Naive B cell (primary cell): Measurements from ENCODE around the gene ZBTB43. TPM values are rescaled to one million over a fixed set of nuclear protein-coding genes. Genes with fewer than 3 reads are reported as not detected.

ENCODE experiments used
- ATAC-seq, 2 donors: fragments of 150-1000 bp; cut with Tn5 transposase; 2 replicates each; pipeline ENCODE4 v1.10.0; 2021; ENCODE audit warnings: low read depth in 2 of 2, mild to moderate bottlenecking in 2 of 2, moderate library complexity in 2 of 2
- DNase-seq: peaks from one replicate; pipeline ENCODE4 v3.0.0; 2022
- H3K27ac Mint-ChIP-seq, 6 donors: one replicate each; pipeline ENCODE4 v1.8.0; 2020 to 2022; ENCODE audit warnings: mild to moderate bottlenecking in 6 of 6, mixed read lengths in 6 of 6, moderate library complexity in 5 of 6, inconsistent platforms in 2 of 6
- H3K27me3 Mint-ChIP-seq, 3 donors: one replicate each; pipeline ENCODE4 v1.8.0; 2021 to 2022; ENCODE audit warnings: mixed read lengths in 3 of 3, mild to moderate bottlenecking in 1 of 3
- H3K36me3 Mint-ChIP-seq, 2 donors: one replicate each; pipeline ENCODE4 v1.8.0; 2020 to 2022; ENCODE audit warnings: mixed read lengths in 2 of 2, inconsistent platforms in 1 of 2, mild to moderate bottlenecking in 1 of 2
- H3K4me1 Mint-ChIP-seq, 3 donors: one replicate each; pipeline ENCODE4 v1.8.0; 2020 to 2022; ENCODE audit warnings: mixed read lengths in 3 of 3, inconsistent platforms in 1 of 3, mild to moderate bottlenecking in 1 of 3, moderate library complexity in 1 of 3
- H3K4me3 Mint-ChIP-seq, 8 donors: one replicate each; pipeline ENCODE4 v1.8.0; 2020 to 2022; ENCODE audit warnings: mild to moderate bottlenecking in 8 of 8, mixed read lengths in 8 of 8, moderate library complexity in 8 of 8, inconsistent platforms in 2 of 8
- H3K9me3 Mint-ChIP-seq, 7 donors: one replicate each; pipeline ENCODE4 v1.8.0; 2020 to 2022; ENCODE audit warnings: mixed read lengths in 7 of 7, mild to moderate bottlenecking in 5 of 7, inconsistent platforms in 2 of 7, moderate library complexity in 1 of 7
- polyA plus RNA-seq, 6 donors: library from polyadenylated mRNA; unstranded; fragments of 300-500 nt; fragmentation: Illumina TruSeq; gene quantifications; one replicate each; pipeline ENCODE4 v1.2.3, GENCODE V29; 2021; ENCODE audit warnings: low read depth in 6 of 6

ZBTB43 gene
- polyA plus RNA-seq, 6 donors from 2014 or later = 9.8 to 15.6 (median 11.4) TPM

DNA sequence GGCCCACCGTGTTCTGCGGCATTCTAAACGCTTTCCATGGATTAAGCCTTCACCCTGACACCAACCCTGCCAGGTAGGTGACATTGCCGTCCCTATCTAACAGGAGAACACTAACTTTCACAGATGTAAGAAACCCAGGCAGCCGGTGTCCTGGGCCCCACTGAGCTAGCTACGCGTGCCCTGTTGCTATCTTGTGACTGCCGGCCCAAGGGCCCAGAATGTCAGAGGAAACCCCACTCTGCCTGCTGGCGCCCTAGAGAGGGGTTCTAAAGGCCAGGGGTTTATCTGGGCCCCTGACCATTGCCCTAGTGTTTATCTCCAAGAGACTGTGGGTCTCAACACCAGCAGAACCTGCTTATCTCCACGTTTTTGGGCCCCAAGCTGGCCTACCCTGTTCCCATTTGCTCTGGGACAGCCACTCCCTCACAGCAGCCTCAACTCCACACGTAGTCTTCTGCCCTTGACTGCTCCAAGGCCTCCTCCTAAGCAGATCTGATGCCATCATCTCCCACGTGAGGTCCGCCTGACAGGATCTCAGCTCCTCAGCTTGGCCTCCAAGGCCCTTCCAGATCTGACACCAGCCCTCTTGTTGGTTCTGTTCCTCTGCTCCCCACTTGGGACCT, 37.5 kb downstream of the ZBTB43 start:
- no peak overlapping the region for H3K27ac Mint-ChIP-seq

DNA sequence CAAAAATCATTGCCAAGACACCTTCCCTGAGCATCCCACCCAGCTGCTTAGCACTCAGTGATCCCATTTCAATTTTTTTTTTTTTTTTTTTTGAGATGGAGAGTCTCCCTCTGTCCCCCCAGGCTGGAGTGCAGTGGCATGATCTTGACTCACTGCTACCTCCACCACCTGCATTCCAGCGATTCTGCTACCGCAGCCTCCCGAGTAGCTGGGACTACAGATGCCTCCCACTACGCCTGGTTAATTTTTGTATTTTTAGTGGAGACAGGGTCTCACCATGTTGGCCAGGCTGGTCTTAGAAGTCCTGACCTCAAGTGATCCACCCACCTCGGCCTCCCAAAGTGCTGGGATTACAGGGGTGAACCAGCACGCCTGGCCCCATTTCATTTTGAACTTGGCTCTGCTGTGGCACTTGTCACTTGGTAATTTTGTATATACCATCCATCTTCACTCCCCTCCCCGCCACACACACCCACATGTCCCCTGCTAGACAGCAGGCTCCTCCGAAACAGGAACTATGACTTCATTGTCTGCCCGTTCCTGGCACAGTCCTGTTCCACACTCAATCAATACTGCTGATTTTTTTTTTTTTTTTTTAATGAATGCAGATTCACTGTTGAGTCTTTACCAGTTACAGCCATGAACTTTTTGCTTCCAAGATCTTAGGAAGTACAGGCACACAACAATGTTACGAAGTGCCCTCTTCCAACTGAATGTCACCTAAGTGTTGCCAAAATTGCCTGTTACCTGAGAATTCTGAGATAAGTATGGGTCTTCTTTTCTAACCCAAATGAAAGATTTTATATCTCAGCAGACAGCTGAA, 38.3 kb downstream of the ZBTB43 start:
- Mint-ChIP-seq H3K4me3 (no peak overlapping the region), H3K27ac (peak overlapping the region in 4 of 6 donors; percentile 7 to 91 (median 60)), H3K27me3 (peaks cover 0 to 7% (median 0%) of the 10 kb centered on the region in 3 donors), H3K36me3 (no peaks in the 10 kb centered on the region), H3K4me1 (peaks cover 9 to 15% (median 11%) of the 10 kb centered on the region in 3 donors), H3K9me3 (no peaks in the 10 kb centered on the region)
- ATAC-seq (peak; percentile 77 to 80), DNase-seq (no peak)

More for the DNA sequence above, 37.5 kb downstream of the ZBTB43 start:
- H3K9me3 Mint-ChIP-seq = no peaks in the 10 kb centered on the region
- H3K4me3 Mint-ChIP-seq = no peak overlapping the region
- H3K27me3 Mint-ChIP-seq = peaks cover 0 to 3% (median 0%) of the 10 kb centered on the region in 3 donors
- ATAC-seq (no peak), DNase-seq (no peak)
- peaks cover 9 to 13% (median 11%) of the 10 kb centered on the region in 3 donors for H3K4me1 Mint-ChIP-seq
- H3K36me3 Mint-ChIP-seq = no peaks in the 10 kb centered on the region

DNA sequence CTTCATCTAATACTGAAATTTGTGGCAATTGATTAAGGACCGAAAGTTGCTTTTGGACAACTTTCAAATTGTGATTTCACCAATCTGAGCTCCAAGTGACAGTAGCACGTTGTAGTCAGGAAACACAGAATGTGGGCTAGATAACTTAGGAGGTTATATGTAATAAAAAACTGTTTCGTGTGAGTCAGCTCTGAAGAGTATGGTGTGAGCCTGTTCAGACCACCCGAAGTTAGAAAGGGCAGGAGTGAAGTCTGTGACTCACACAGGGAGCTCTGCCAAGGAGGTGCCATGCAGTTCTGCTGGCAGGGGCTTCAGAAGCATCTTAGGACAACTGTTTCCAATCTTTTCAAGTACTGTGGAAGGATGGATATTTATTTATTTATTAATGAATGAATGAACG, 39.2 kb downstream of the ZBTB43 start:
- Mint-ChIP-seq H3K36me3 (no peaks in the 10 kb centered on the region), H3K9me3 (no peaks in the 10 kb centered on the region), H3K4me3 (no peak overlapping the region), H3K27ac (peak overlapping the region in 1 of 6 donors; percentile 35), H3K27me3 (peaks cover 0 to 7% (median 0%) of the 10 kb centered on the region in 3 donors), H3K4me1 (peaks cover 9 to 18% (median 11%) of the 10 kb centered on the region in 3 donors)
- ATAC-seq (no peak), DNase-seq (no peak)

DNA sequence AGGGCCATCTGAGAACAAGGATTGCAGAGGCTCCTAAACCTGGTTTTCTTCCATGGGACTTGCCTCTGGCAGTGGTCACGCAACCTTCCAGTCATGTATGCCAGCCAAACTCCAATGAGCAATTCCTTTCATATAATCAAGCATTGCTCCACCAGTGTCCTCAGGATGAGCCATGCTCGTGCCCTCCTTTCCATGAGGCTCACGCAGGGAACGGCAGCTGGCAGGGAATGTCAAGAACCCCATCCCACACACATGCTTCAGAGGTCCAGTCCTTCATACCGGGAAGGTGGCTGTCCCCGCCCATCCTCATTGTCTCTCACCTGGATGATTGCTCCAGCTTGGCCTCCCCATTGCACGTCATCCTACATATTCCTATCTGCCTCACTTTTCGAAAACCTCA, 42.2 kb downstream of the ZBTB43 start:
- peaks cover 7 to 29% (median 11%) of the 10 kb centered on the region in 3 donors for H3K27me3 Mint-ChIP-seq
- ATAC-seq (no peak), DNase-seq (no peak)
- peaks cover 6 to 14% (median 11%) of the 10 kb centered on the region in 3 donors for H3K4me1 Mint-ChIP-seq
- H3K27ac Mint-ChIP-seq = no peak overlapping the region
- H3K4me3 Mint-ChIP-seq = no peak overlapping the region
- H3K36me3 Mint-ChIP-seq = no peaks in the 10 kb centered on the region
- no peaks in the 10 kb centered on the region for H3K9me3 Mint-ChIP-seq

DNA sequence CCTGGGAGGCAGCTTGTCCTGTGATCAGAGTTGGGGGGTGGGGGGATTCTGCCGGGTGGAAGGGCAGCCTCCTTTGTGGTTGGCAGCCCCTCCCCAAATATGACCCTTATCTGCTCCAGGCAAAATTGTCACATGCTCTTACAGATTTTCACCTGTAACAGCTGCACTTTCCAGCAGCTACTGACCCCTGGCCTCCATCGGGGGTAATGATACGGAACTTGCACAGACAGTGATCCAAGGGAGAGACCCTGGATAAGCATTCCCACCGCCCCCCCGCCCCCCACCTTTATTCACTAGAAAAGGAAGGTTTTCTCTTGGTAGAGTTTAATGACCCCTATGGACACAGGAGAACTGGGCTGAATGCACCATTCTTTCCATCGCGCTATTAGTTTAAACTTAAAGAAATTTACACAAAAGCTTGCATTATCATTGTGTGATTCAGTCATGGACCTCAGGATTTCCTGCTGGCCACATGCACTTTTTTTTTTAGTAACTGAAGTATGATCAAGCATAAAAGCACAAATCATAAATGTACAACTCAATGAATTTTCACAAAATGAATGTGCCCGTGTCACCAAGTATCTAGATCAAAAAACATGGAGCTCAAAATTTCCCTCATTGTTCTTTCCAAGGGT, 44.9 kb downstream of the ZBTB43 start:
- H3K4me3 Mint-ChIP-seq = no peak overlapping the region
- DNase-seq (no peak), ATAC-seq (no peak)
- H3K27ac Mint-ChIP-seq = no peak overlapping the region
- H3K4me1 Mint-ChIP-seq = peaks cover 0 to 5% (median 0%) of the 10 kb centered on the region in 3 donors
- H3K36me3 Mint-ChIP-seq = no peaks in the 10 kb centered on the region
- peaks cover 19 to 45% (median 32%) of the 10 kb centered on the region in 3 donors for H3K27me3 Mint-ChIP-seq
- no peaks in the 10 kb centered on the region for H3K9me3 Mint-ChIP-seq

DNA sequence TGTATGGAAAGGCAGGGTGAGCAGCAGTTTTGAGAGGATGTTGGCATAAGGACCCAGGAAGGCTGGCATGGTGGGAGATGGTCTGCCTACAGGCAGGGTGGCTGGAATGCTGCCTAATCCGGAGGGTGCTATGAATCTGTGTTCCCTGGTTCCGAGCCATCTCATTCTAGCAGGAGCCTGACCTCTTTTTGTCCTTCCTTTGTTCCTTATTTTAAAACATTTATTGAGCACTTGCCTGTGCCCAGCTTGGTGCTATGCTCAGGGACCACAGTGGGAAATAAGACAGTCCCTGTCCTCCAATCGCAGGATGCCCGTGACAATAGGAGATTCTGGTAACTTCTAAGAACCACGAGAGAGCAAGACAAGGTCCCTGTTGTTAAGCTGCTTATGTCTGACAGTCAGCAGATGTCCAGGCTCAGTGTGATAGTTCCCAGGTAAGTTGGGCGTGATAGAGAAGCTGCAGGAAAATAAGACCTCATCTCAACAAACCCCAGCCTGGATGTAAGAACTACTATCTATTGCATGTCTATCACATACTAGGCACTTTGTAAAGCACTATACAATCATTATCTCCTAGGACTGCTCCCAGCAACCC, 46.5 kb downstream of the ZBTB43 start:
- ATAC-seq (no peak), DNase-seq (no peak)
- Mint-ChIP-seq H3K27me3 (peaks cover 24 to 54% (median 42%) of the 10 kb centered on the region in 3 donors), H3K9me3 (no peaks in the 10 kb centered on the region), H3K36me3 (no peaks in the 10 kb centered on the region), H3K27ac (no peak overlapping the region), H3K4me3 (no peak overlapping the region), H3K4me1 (peaks cover 0 to 5% (median 0%) of the 10 kb centered on the region in 3 donors)

DNA sequence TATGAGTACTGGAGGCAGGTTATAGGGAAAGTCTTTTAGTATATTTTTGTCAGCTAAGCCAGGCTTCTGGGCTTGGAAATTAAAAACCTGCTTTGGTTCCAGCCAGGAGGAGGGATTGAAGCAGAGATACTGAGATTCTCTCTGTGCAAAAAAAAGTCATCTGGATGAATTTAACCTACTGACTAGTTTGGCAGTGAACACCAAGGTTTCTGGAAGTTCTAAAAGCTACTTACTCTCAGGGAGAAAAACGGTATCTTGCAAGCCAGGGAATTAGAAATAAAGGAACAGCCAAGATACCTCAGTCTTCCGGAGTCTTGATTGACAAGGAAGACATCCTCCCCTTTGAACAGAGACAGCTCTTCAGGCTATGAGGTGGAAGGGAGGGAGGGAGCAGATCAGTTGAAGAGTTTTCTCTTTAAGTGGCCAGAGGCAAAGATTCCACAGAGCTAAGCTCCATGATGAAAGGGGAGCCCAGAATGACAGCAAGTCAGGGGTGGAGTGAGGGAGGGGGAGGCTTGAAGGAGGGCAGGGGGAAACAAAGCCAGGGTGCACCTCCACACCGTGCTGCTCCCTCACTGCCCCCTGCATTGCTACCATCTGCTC, 47.3 kb downstream of the ZBTB43 start:
- DNase-seq (no peak), ATAC-seq (no peak)
- H3K4me1 Mint-ChIP-seq = peaks cover 0 to 5% (median 0%) of the 10 kb centered on the region in 3 donors
- no peaks in the 10 kb centered on the region for H3K36me3 Mint-ChIP-seq
- H3K27me3 Mint-ChIP-seq = peaks cover 24 to 58% (median 50%) of the 10 kb centered on the region in 3 donors
- H3K9me3 Mint-ChIP-seq = no peaks in the 10 kb centered on the region
- no peak overlapping the region for H3K27ac Mint-ChIP-seq
- H3K4me3 Mint-ChIP-seq = no peak overlapping the region

DNA sequence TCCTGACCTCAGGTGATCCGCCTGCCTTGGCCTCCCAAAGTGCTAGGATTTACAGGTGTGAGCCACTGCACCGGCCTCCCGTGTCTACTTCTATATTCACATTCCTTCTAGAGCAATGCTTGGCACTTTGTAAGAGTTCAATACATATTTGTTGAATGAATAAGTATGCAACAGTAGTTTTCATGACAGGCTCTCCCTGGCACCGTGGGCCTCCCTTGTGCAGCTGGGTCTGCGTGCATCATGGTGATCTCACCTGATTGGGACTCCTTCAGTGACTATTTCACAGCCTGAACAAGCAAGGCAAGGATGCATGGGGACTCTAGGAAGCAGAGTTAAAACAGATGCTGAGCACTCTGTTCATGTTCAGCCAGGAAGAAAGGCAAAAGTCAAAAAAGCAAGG, 48.8 kb downstream of the ZBTB43 start:
- peaks cover 30 to 59% (median 55%) of the 10 kb centered on the region in 3 donors for H3K27me3 Mint-ChIP-seq
- DNase-seq (no peak), ATAC-seq (no peak)
- H3K4me1 Mint-ChIP-seq = no peaks in the 10 kb centered on the region
- H3K27ac Mint-ChIP-seq = no peak overlapping the region
- H3K4me3 Mint-ChIP-seq = no peak overlapping the region
- no peaks in the 10 kb centered on the region for H3K36me3 Mint-ChIP-seq
- H3K9me3 Mint-ChIP-seq = no peaks in the 10 kb centered on the region

DNA sequence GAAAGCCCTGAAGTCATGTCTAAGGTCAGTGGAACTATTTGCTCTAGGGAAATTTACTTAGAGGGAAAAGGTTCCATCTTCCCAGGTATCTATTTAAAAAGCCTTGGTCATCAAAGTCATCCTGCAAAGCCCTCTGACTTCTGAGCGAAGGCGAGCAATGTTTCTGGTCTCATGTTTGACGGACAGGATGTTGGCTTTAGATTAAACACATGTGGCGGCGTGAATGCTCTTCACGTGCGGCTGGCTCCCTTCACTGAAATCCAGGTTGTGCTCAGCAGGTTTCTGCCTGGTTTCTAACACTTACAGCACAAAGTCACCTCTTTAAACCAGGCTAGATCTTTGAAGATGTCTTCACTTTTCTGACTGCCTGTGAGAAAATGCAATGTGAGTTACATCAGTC, 49.9 kb downstream of the ZBTB43 start:
- no peaks in the 10 kb centered on the region for H3K9me3 Mint-ChIP-seq
- no peak overlapping the region for H3K4me3 Mint-ChIP-seq
- H3K27me3 Mint-ChIP-seq = peaks cover 30 to 56% (median 55%) of the 10 kb centered on the region in 3 donors
- H3K27ac Mint-ChIP-seq = no peak overlapping the region
- H3K36me3 Mint-ChIP-seq = no peaks in the 10 kb centered on the region
- DNase-seq (no peak), ATAC-seq (no peak)
- H3K4me1 Mint-ChIP-seq = peaks cover 0 to 1% (median 1%) of the 10 kb centered on the region in 3 donors

DNA sequence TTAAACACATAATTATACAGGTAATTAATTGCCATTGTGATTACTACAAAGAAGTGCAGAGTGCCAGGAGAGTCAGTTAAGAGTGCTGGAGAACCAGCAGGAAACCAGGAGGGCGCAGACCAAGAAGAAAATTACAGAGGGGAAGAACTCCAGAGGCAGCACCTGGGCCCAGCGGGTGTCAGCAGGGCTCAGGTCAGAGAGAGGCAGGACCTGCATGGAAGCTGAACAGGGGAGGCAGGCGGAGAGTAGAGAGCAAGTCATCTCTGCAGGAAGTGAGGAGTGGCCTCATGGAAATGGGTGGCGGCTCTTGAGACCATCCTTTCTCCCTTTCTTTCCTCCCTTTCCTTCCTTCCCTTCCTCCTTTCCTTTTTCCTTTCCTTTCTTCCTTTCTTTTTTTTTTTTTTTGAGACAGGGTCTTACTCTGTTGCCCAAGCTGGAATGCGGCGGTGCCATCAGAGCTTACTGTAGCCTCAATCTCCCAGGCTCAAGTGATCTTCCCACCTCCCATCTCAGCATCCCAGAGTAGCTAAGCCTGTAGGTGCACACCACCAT, 51.6 kb downstream of the ZBTB43 start:
- H3K27ac Mint-ChIP-seq = no peak overlapping the region

DNA sequence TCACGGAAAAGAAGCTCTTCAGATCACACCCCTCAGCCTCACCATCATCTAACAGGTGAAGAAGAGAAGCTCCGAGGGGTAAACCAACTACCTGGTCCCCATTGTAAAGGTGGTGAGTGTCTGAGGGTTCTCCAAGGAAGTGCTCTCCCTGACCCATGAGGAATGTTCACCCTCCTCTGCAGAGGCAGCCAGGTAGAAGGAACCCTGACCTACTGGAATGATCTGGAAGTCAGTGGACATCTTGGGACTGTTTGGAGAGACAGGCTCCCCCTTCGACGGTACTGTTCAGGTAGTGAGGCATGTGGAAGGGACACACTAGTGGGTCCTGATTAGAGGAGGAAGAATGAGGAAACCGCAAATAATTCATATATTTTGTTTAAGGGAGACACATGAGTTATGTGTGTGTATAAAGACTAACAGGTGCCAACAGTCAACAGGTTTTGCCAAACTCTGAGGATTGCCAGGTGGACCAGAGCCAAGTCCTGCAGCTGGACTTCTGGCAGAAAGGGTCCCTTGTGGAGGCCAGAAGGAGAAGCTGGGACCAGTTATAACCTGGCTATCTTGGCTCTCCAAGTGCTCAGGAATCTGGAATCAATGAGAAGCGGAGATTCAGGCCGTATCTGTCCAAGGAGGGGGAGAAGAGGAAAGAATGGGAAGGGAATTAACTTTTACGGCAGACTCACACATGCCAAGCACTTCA, 52.6 kb downstream of the ZBTB43 start:
- Mint-ChIP-seq H3K4me1 (peaks cover 13 to 18% (median 17%) of the 10 kb centered on the region in 3 donors), H3K36me3 (no peaks in the 10 kb centered on the region), H3K4me3 (peak overlapping the region in 3 of 8 donors; percentile 19 to 88 (median 54)), H3K9me3 (no peaks in the 10 kb centered on the region), H3K27me3 (peaks cover 22 to 40% (median 33%) of the 10 kb centered on the region in 3 donors), H3K27ac (peak overlapping the region in 1 of 6 donors; percentile 73)
- DNase-seq = no peak
- ATAC-seq = no peak

More for the DNA sequence above, 51.6 kb downstream of the ZBTB43 start:
- no peak for ATAC-seq
- DNase-seq = no peak
- no peaks in the 10 kb centered on the region for H3K9me3 Mint-ChIP-seq
- peak overlapping the region in 2 of 8 donors; percentile 20 to 22 for H3K4me3 Mint-ChIP-seq
- peaks cover 3 to 8% (median 7%) of the 10 kb centered on the region in 3 donors for H3K4me1 Mint-ChIP-seq
- H3K36me3 Mint-ChIP-seq = no peaks in the 10 kb centered on the region
- peaks cover 28 to 50% (median 43%) of the 10 kb centered on the region in 3 donors for H3K27me3 Mint-ChIP-seq

DNA sequence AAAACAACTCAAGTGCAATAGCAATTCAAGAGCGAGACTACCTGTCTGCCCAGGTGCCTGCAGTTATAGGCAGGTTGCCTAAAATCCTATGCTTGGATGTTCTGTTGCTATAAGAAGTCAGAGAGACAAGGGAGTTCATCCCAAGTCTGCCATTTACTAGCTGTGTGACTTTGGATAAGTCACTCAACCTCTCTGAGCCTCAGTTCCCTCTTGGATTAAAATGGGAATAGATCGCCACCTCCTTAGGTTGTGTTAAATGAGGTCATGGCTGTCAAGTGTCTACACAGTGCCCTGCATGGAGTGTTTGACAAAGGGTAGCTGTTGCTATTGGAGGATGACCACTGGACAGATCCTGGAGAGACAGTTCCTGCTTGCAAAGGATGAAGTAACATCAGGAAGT, 54.3 kb downstream of the ZBTB43 start:
- Mint-ChIP-seq H3K36me3 (no peaks in the 10 kb centered on the region), H3K9me3 (no peaks in the 10 kb centered on the region), H3K27ac (peak overlapping the region in 2 of 6 donors; percentile 85 to 89), H3K4me3 (peak overlapping the region; percentile 81 to 93 (median 86)), H3K27me3 (peaks cover 12 to 24% (median 21%) of the 10 kb centered on the region in 3 donors), H3K4me1 (peaks cover 21 to 29% (median 29%) of the 10 kb centered on the region in 3 donors)
- DNase-seq = no peak
- no peak for ATAC-seq
